T-helper 2 cell treated with Interferon-gamma antibody and Interleukin-4, amounts not matched to agents 5 μg/mL and 100 μg/mL, for 36 hours (primary cell): ENCODE measurements around the gene PYROXD2.
A peak's percentile ranks its signal among the peaks of the same experiment; 100 is the strongest.
"Not testable (repeated sequence)": the region's sequence is repeated elsewhere in the genome, so short reads cannot be mapped to it uniquely, and the experiment has no call there.

ENCODE experiments used
- DNase-seq: peaks from one replicate; pipeline ENCODE4 v3.0.0; 2021; ENCODE audit warnings: low spot score
- H3K27ac Mint-ChIP-seq: one replicate; pipeline ENCODE4 v1.8.0; 2021; ENCODE audit warnings: mild to moderate bottlenecking, mixed read lengths
- H3K27me3 Mint-ChIP-seq: one replicate; pipeline ENCODE4 v1.8.0; 2021; ENCODE audit warnings: low read depth, mixed read lengths
- H3K36me3 Mint-ChIP-seq: one replicate; pipeline ENCODE4 v1.8.0; 2021; ENCODE audit warnings: low read depth, mixed read lengths
- H3K4me1 Mint-ChIP-seq: one replicate; pipeline ENCODE4 v1.8.0; 2021; ENCODE audit warnings: low read depth, mixed read lengths
- H3K4me3 Mint-ChIP-seq: one replicate; pipeline ENCODE4 v1.8.0; 2022; ENCODE audit warnings: mild to moderate bottlenecking, moderate library complexity, mixed read lengths
- H3K9me3 Mint-ChIP-seq: one replicate; pipeline ENCODE4 v1.8.0; 2021; ENCODE audit warnings: mixed read lengths

Gene PYROXD2

GRCh38 chr10:98366062-98366530 is 48.9 kb downstream of the PYROXD2 start:
- no peaks in the 10 kb centered on the region for H3K36me3 Mint-ChIP-seq
- H3K9me3 Mint-ChIP-seq, result no peaks in the 10 kb centered on the region
- no peak overlapping the region for H3K4me3 Mint-ChIP-seq
- DNase-seq, result no peak
- H3K27ac Mint-ChIP-seq, result no peak overlapping the region
- peaks cover 5% of the 10 kb centered on the region for H3K4me1 Mint-ChIP-seq
- H3K27me3 Mint-ChIP-seq, result peaks cover 3% of the 10 kb centered on the region

GRCh38 chr10:98365406-98366061 is 49.4 kb downstream of the PYROXD2 start:
- no peak overlapping the region for H3K27ac Mint-ChIP-seq
- peaks cover 3% of the 10 kb centered on the region for H3K27me3 Mint-ChIP-seq
- H3K9me3 Mint-ChIP-seq, result no peaks in the 10 kb centered on the region
- no peak overlapping the region for H3K4me3 Mint-ChIP-seq
- H3K36me3 Mint-ChIP-seq, result no peaks in the 10 kb centered on the region
- no peak for DNase-seq
- peaks cover 5% of the 10 kb centered on the region for H3K4me1 Mint-ChIP-seq

- Mint-ChIP-seq H3K4me1 (peaks cover 5% of the 10 kb centered on the region), H3K9me3 (no peaks in the 10 kb centered on the region), H3K27me3 (peaks cover 4% of the 10 kb centered on the region), H3K36me3 (no peaks in the 10 kb centered on the region), H3K27ac (no peak overlapping the region), H3K4me3 (no peak overlapping the region)
- no peak for DNase-seq
Measured at GRCh38 chr10:98364432-98365102, 50.4 kb downstream of the PYROXD2 start.

GRCh38 chr10:98363220-98363619 is 51.8 kb downstream of the PYROXD2 start:
- no peak overlapping the region for H3K4me3 Mint-ChIP-seq
- H3K36me3 Mint-ChIP-seq, result no peaks in the 10 kb centered on the region
- H3K4me1 Mint-ChIP-seq, result peaks cover 6% of the 10 kb centered on the region
- DNase-seq, result no peak
- no peak overlapping the region for H3K27ac Mint-ChIP-seq
- no peaks in the 10 kb centered on the region for H3K9me3 Mint-ChIP-seq
- H3K27me3 Mint-ChIP-seq, result peaks cover 4% of the 10 kb centered on the region

- no peak overlapping the region for H3K4me3 Mint-ChIP-seq
- no peak overlapping the region for H3K27ac Mint-ChIP-seq
- H3K27me3 Mint-ChIP-seq, result peaks cover 5% of the 10 kb centered on the region
- no peaks in the 10 kb centered on the region for H3K36me3 Mint-ChIP-seq
- no peaks in the 10 kb centered on the region for H3K9me3 Mint-ChIP-seq
- DNase-seq, result peak; percentile 57
- peaks cover 7% of the 10 kb centered on the region for H3K4me1 Mint-ChIP-seq
Measured at GRCh38 chr10:98361131-98362025, 53.6 kb downstream of the PYROXD2 start.

GRCh38 chr10:98357194-98357822 is 57.7 kb downstream of the PYROXD2 start:
- Mint-ChIP-seq H3K27me3 (peaks cover 22% of the 10 kb centered on the region), H3K9me3 (no peaks in the 10 kb centered on the region), H3K4me1 (peaks cover 7% of the 10 kb centered on the region), H3K4me3 (no peak overlapping the region), H3K36me3 (no peaks in the 10 kb centered on the region), H3K27ac (no peak overlapping the region)
- no peak for DNase-seq

GRCh38 chr10:98354491-98354890 is 60.5 kb downstream of the PYROXD2 start:
- no peak overlapping the region for H3K4me3 Mint-ChIP-seq
- DNase-seq, result no peak
- peaks cover 2% of the 10 kb centered on the region for H3K4me1 Mint-ChIP-seq
- no peaks in the 10 kb centered on the region for H3K36me3 Mint-ChIP-seq
- H3K27ac Mint-ChIP-seq, result no peak overlapping the region
- peaks cover 26% of the 10 kb centered on the region for H3K27me3 Mint-ChIP-seq
- no peaks in the 10 kb centered on the region for H3K9me3 Mint-ChIP-seq

GRCh38 chr10:98353170-98353569 is 61.8 kb downstream of the PYROXD2 start:
- H3K4me3 Mint-ChIP-seq, result no peak overlapping the region
- H3K4me1 Mint-ChIP-seq, result peaks cover under 1% of the 10 kb centered on the region
- no peak for DNase-seq
- no peaks in the 10 kb centered on the region for H3K36me3 Mint-ChIP-seq
- peaks cover 27% of the 10 kb centered on the region for H3K27me3 Mint-ChIP-seq
- no peaks in the 10 kb centered on the region for H3K9me3 Mint-ChIP-seq
- H3K27ac Mint-ChIP-seq, result no peak overlapping the region

GRCh38 chr10:98351831-98352402 is 63.1 kb downstream of the PYROXD2 start:
- peaks cover 29% of the 10 kb centered on the region for H3K27me3 Mint-ChIP-seq
- H3K4me1 Mint-ChIP-seq, result no peaks in the 10 kb centered on the region
- peaks cover 5% of the 10 kb centered on the region for H3K9me3 Mint-ChIP-seq
- no peaks in the 10 kb centered on the region for H3K36me3 Mint-ChIP-seq
- H3K27ac Mint-ChIP-seq, result no peak overlapping the region
- no peak for DNase-seq
- no peak overlapping the region for H3K4me3 Mint-ChIP-seq

- Mint-ChIP-seq H3K27ac (no peak overlapping the region), H3K27me3 (peaks cover 26% of the 10 kb centered on the region), H3K4me1 (no peaks in the 10 kb centered on the region), H3K9me3 (peaks cover 5% of the 10 kb centered on the region), H3K4me3 (no peak overlapping the region), H3K36me3 (no peaks in the 10 kb centered on the region)
- no peak for DNase-seq
Measured at GRCh38 chr10:98349508-98349922, 65.5 kb downstream of the PYROXD2 start.

GRCh38 chr10:98346847-98347246 is 68.1 kb downstream of the PYROXD2 start:
- H3K36me3 Mint-ChIP-seq, result no peaks in the 10 kb centered on the region
- H3K4me1 Mint-ChIP-seq, result no peaks in the 10 kb centered on the region
- H3K9me3 Mint-ChIP-seq, result peaks cover 5% of the 10 kb centered on the region
- H3K27me3 Mint-ChIP-seq, result peaks cover 14% of the 10 kb centered on the region
- no peak overlapping the region for H3K4me3 Mint-ChIP-seq
- no peak overlapping the region for H3K27ac Mint-ChIP-seq
- DNase-seq, result no peak

GRCh38 chr10:98344589-98345038 is 70.4 kb downstream of the PYROXD2 start:
- no peak for DNase-seq
- Mint-ChIP-seq H3K4me1 (peaks cover 10% of the 10 kb centered on the region), H3K27me3 (peaks cover 14% of the 10 kb centered on the region), H3K27ac (no peak overlapping the region), H3K36me3 (no peaks in the 10 kb centered on the region), H3K4me3 (no peak overlapping the region), H3K9me3 (peaks cover 5% of the 10 kb centered on the region)

GRCh38 chr10:98341701-98342100 is 73.3 kb downstream of the PYROXD2 start:
- not testable (repeated sequence) for DNase-seq, H3K36me3 Mint-ChIP-seq, H3K4me3 Mint-ChIP-seq, H3K27ac Mint-ChIP-seq, H3K9me3 Mint-ChIP-seq
- peaks cover 10% of the 10 kb centered on the region for H3K4me1 Mint-ChIP-seq
- peaks cover 16% of the 10 kb centered on the region for H3K27me3 Mint-ChIP-seq
